GM19468 (cell line): ENCODE measurements around the gene SOX5.
"Not testable (repeated sequence)": the region's sequence is repeated elsewhere in the genome, so short reads cannot be mapped to it uniquely, and the experiment has no call there.

ENCODE experiments used
- ATAC-seq: cut with Tn5 transposase; IDR thresholded peaks from one replicate; pipeline ENCODE4 v1.9.1; 2021; ENCODE audit warnings: mild to moderate bottlenecking, moderate library complexity, moderate number of reproducible peaks; ENCODE audit not compliant: unreplicated experiment; ENCODE audit errors: extremely low read depth

The SOX5 gene

GRCh38 chr12:23911574-23911973 lies 37.9 kb downstream of the SOX5 start:
- ATAC-seq = no peak

GRCh38 chr12:23909551-23909950 lies 39.9 kb downstream of the SOX5 start:
- no peak for ATAC-seq

GRCh38 chr12:23906329-23906728 lies 43.1 kb downstream of the SOX5 start:
- no peak for ATAC-seq

- no peak for ATAC-seq
Observed at GRCh38 chr12:23899434-23899833, 50.0 kb downstream of the SOX5 start.

GRCh38 chr12:23898121-23898520 lies 51.3 kb downstream of the SOX5 start:
- ATAC-seq = no peak

GRCh38 chr12:23895792-23896218 lies 53.7 kb downstream of the SOX5 start:
- ATAC-seq = no peak

- ATAC-seq = no peak
Observed at GRCh38 chr12:23893611-23894010, 55.9 kb downstream of the SOX5 start.

GRCh38 chr12:23891115-23891514 lies 58.4 kb downstream of the SOX5 start:
- no peak for ATAC-seq

GRCh38 chr12:23889069-23889440 lies 60.4 kb downstream of the SOX5 start:
- no peak for ATAC-seq

- ATAC-seq = no peak
Observed at GRCh38 chr12:23888396-23889068, 60.9 kb downstream of the SOX5 start.

GRCh38 chr12:23887055-23887835 lies 62.2 kb downstream of the SOX5 start:
- ATAC-seq = no peak

- ATAC-seq = no peak
Observed at GRCh38 chr12:23885394-23885793, 64.1 kb downstream of the SOX5 start.

- no peak for ATAC-seq
Observed at GRCh38 chr12:23884909-23885308, 64.6 kb downstream of the SOX5 start.

- ATAC-seq = no peak
Observed at GRCh38 chr12:23880988-23881387, 68.5 kb downstream of the SOX5 start.

GRCh38 chr12:23876618-23877017 lies 72.9 kb downstream of the SOX5 start:
- not testable (repeated sequence) for ATAC-seq

- ATAC-seq = no peak
Observed at GRCh38 chr12:23867794-23868193, 81.7 kb downstream of the SOX5 start.

- ATAC-seq = no peak
Observed at GRCh38 chr12:23862701-23863100, 86.8 kb downstream of the SOX5 start.

GRCh38 chr12:23860019-23860418 lies 89.5 kb downstream of the SOX5 start:
- ATAC-seq = no peak

- no peak for ATAC-seq
Observed at GRCh38 chr12:23857178-23857577, 92.3 kb downstream of the SOX5 start.

- no peak for ATAC-seq
Observed at GRCh38 chr12:23855813-23856212, 93.7 kb downstream of the SOX5 start.

GRCh38 chr12:23854598-23854997 lies 94.9 kb downstream of the SOX5 start:
- ATAC-seq = no peak

- ATAC-seq = no peak
Observed at GRCh38 chr12:23853640-23854039, 95.8 kb downstream of the SOX5 start.
